Measurements from ENCODE around the gene ICAM5. TPM values are rescaled to one million over a fixed set of nuclear protein-coding genes. Genes with fewer than 3 reads are reported as not detected.

The ICAM5 gene
- total and polyA plus RNA-seq, 10 of the 15 experiments (the other 5 are each of a cell fraction or from before 2014, with no cell fraction given) = 0.14 to 4.6 (median 0.94) TPM; not detected in 2

GRCh38 chr19:10269333-10270179 is 20.2 kb upstream of the ICAM5 start (continued):
- no peak for TF ChIP-seq JUND (IDR thresholded peaks at IDR 0.05; ENCODE audit: low read depth, low read length)
- TF ChIP-seq, protein P1, sequence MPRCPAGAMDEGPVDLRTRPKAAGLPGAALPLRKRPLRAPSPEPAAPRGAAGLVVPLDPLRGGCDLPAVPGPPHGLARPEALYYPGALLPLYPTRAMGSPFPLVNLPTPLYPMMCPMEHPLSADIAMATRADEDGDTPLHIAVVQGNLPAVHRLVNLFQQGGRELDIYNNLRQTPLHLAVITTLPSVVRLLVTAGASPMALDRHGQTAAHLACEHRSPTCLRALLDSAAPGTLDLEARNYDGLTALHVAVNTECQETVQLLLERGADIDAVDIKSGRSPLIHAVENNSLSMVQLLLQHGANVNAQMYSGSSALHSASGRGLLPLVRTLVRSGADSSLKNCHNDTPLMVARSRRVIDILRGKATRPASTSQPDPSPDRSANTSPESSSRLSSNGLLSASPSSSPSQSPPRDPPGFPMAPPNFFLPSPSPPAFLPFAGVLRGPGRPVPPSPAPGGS (IDR thresholded peaks at IDR 0.05; ENCODE audit: borderline replicate concordance, insufficient read depth, low read depth, low read length, poor library complexity, severe bottlenecking) = peak; percentile 15
- TF ChIP-seq ETV6 (conservative IDR thresholded peaks at IDR 0.05 in 1 of 2, IDR thresholded peaks at IDR 0.05 in 1 of 2; ENCODE audit: borderline replicate concordance in 1 of 2, low read depth in 1 of 2) = no peak
- TF ChIP-seq, protein P2, sequence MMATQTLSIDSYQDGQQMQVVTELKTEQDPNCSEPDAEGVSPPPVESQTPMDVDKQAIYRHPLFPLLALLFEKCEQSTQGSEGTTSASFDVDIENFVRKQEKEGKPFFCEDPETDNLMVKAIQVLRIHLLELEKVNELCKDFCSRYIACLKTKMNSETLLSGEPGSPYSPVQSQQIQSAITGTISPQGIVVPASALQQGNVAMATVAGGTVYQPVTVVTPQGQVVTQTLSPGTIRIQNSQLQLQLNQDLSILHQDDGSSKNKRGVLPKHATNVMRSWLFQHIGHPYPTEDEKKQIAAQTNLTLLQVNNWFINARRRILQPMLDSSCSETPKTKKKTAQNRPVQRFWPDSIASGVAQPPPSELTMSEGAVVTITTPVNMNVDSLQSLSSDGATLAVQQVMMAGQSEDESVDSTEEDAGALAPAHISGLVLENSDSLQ (IDR thresholded peaks at IDR 0.05) = no peak
- TF ChIP-seq CHD4 (IDR thresholded peaks at IDR 0.05) = no peak
- TF ChIP-seq ESRRA (IDR thresholded peaks at IDR 0.05; ENCODE audit: low read length) = peak; percentile 62; the same call in 1 of the 2 replicates
- TF ChIP-seq ZSCAN29 (IDR thresholded peaks at IDR 0.05) = no peak
- no peak for TF ChIP-seq RFX5 (IDR thresholded peaks at IDR 0.05; ENCODE audit: low read depth, low read length)
- TF ChIP-seq NR2F1 (conservative IDR thresholded peaks at IDR 0.05) = peak; percentile 47
- TF ChIP-seq, protein P3, sequence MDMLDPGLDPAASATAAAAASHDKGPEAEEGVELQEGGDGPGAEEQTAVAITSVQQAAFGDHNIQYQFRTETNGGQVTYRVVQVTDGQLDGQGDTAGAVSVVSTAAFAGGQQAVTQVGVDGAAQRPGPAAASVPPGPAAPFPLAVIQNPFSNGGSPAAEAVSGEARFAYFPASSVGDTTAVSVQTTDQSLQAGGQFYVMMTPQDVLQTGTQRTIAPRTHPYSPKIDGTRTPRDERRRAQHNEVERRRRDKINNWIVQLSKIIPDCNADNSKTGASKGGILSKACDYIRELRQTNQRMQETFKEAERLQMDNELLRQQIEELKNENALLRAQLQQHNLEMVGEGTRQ (IDR thresholded peaks at IDR 0.05; ENCODE audit: borderline replicate concordance, low read depth, low read length) = no peak
- no peak for TF ChIP-seq EGR1 (IDR thresholded peaks at IDR 0.05; ENCODE audit: borderline replicate concordance in 1 of 2, low read depth in 2 of 2, low read length in 2 of 2)
- TF ChIP-seq RAD51 (IDR thresholded peaks at IDR 0.05) = peak; percentile 42; the same call in 1 of the 2 replicates
- peak; percentile 43 to 53; a peak in 1 of 4 replicates for TF ChIP-seq BHLHE40 (IDR thresholded peaks at IDR 0.05; ENCODE audit: borderline replicate concordance in 1 of 2, low read depth in 2 of 2, low read length in 1 of 2)
- TF ChIP-seq SMC3 (IDR thresholded peaks at IDR 0.05; ENCODE audit: borderline replicate concordance, low read length) = peak; percentile 96
- TF ChIP-seq, protein P4, sequence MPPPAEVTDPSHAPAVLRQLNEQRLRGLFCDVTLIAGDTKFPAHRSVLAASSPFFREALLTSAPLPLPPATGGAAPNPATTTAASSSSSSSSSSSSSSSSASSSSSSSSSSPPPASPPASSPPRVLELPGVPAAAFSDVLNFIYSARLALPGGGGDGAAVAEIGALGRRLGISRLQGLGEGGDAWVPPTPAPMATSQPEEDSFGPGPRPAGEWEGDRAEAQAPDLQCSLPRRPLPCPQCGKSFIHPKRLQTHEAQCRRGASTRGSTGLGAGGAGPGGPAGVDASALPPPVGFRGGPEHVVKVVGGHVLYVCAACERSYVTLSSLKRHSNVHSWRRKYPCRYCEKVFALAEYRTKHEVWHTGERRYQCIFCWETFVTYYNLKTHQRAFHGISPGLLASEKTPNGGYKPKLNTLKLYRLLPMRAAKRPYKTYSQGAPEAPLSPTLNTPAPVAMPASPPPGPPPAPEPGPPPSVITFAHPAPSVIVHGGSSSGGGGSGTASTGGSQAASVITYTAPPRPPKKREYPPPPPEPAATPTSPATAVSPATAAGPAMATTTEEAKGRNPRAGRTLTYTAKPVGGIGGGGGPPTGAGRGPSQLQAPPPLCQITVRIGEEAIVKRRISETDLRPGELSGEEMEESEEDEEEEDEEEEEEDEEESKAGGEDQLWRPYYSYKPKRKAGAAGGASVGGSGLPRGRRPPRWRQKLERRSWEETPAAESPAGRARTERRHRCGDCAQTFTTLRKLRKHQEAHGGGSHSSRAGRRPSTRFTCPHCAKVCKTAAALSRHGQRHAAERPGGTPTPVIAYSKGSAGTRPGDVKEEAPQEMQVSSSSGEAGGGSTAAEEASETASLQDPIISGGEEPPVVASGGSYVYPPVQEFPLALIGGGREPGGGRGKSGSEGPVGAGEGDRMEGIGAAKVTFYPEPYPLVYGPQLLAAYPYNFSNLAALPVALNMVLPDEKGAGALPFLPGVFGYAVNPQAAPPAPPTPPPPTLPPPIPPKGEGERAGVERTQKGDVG (CRISPR knock-in tag; IDR thresholded peaks at IDR 0.05) = no peak
- peak; percentile 79 to 95 for TF ChIP-seq IKZF2 (IDR thresholded peaks at IDR 0.05)
- TF ChIP-seq WRNIP1 (IDR thresholded peaks at IDR 0.05; ENCODE audit: borderline replicate concordance, low read depth, low read length) = peak; percentile 39; the same call in 1 of the 2 replicates
- TF ChIP-seq MTA2 (IDR thresholded peaks at IDR 0.05; ENCODE audit: low read depth) = peak; percentile 42; the same call in 1 of the 2 replicates
- TF ChIP-seq, protein P5, sequence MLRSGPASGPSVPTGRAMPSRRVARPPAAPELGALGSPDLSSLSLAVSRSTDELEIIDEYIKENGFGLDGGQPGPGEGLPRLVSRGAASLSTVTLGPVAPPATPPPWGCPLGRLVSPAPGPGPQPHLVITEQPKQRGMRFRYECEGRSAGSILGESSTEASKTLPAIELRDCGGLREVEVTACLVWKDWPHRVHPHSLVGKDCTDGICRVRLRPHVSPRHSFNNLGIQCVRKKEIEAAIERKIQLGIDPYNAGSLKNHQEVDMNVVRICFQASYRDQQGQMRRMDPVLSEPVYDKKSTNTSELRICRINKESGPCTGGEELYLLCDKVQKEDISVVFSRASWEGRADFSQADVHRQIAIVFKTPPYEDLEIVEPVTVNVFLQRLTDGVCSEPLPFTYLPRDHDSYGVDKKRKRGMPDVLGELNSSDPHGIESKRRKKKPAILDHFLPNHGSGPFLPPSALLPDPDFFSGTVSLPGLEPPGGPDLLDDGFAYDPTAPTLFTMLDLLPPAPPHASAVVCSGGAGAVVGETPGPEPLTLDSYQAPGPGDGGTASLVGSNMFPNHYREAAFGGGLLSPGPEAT (IDR thresholded peaks at IDR 0.05; ENCODE audit: low read depth) = peak; percentile 87
- TF ChIP-seq BMI1 (IDR thresholded peaks at IDR 0.05; ENCODE audit: borderline replicate concordance) = peak; percentile 18; the same call in 1 of the 2 replicates

Measured in GM12878 (cell line).